Measurements from ENCODE around the gene PTPN2. TPM values are rescaled to one million over a fixed set of nuclear protein-coding genes. Genes with fewer than 3 reads are reported as not detected.
A peak's percentile ranks its signal among the peaks of the same experiment; 100 is the strongest.

The PTPN2 gene
- 47.9 and 50.1 TPM in 2 replicates for total RNA-seq

DNA sequence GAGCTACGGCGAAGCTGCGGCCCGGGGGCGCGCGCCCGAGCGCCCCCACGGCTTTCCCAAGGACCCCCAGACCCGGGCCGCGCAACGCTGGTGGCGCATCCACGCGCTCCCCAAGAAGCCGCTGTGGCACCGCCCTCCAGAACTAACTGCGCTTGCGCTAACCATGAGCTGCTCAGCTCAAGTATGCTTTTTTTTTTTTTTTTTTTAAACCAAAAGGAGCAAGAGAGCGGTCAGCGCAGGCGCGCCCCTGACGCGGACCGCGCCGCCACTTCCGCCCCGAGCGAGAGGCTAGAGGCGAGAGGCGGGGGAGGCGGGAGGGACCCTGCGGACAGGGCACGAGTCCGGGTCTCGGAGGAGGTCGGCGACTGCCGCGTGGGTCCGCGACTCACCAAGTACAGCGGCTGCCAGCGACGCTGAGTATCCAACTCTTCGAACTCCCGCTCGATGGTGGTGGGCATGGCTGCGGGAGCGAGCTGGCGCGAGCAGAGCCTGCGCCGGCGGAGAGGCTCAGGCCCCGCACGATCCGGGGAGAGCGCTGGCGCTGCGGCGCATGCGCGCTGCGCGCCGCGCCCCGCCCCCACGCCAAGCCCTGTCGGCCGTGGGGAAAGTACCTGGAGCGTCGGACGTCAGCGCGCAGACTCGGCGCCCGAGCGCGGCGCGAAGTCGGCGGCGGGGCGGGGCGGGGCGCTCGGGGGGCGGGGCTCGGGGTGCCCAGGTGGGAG lies at the start of gene PTPN2:
Gene PTPN2 (minus strand): TSS at position 554 of the 722 bp plus-strand sequence. CDS start 96 bp downstream, at position 458.
- no peaks in the 10 kb centered on the region for H3K27me3 ChIP-seq (ENCODE audit: control insufficient read depth, insufficient read depth, low read length)
- FAIRE-seq: no peak
- TF ChIP-seq, protein P1, sequence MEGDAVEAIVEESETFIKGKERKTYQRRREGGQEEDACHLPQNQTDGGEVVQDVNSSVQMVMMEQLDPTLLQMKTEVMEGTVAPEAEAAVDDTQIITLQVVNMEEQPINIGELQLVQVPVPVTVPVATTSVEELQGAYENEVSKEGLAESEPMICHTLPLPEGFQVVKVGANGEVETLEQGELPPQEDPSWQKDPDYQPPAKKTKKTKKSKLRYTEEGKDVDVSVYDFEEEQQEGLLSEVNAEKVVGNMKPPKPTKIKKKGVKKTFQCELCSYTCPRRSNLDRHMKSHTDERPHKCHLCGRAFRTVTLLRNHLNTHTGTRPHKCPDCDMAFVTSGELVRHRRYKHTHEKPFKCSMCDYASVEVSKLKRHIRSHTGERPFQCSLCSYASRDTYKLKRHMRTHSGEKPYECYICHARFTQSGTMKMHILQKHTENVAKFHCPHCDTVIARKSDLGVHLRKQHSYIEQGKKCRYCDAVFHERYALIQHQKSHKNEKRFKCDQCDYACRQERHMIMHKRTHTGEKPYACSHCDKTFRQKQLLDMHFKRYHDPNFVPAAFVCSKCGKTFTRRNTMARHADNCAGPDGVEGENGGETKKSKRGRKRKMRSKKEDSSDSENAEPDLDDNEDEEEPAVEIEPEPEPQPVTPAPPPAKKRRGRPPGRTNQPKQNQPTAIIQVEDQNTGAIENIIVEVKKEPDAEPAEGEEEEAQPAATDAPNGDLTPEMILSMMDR (IDR thresholded peaks at IDR 0.05; ENCODE audit: insufficient read depth, low read length, severe bottlenecking): no peak
- H3K36me3 ChIP-seq (ENCODE audit: control insufficient read depth, insufficient read depth, low read length): no peaks in the 10 kb centered on the region
- DNase-seq (ENCODE audit: low read depth): peak; percentile 88
- peak within 1 kb of the TSS; percentile 87 for H3K4me3 ChIP-seq (ENCODE audit: low read depth, low read length)

DNA sequence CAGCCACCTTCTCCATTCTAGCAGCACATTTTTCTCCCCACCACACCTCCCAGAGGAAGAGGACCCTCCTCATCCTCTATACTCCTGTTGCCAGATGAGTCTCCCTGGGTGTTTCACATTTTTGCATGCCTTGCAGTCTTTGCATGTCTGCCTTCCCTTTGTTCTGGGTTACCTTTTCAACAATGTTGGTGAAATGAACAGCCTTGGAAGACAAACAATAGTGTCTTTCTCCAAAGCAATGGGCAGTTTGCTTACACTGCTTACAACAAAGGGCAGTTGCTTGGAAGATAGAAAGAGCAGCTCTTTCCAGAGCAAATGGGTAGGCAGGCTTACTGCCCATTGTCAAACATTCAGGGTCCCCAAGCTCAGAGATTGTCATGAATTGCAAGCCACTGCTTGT lies 49.3 kb upstream of the PTPN2 start:
- H3K4me3 ChIP-seq (ENCODE audit: low read depth, low read length): no peak overlapping the region

DNA sequence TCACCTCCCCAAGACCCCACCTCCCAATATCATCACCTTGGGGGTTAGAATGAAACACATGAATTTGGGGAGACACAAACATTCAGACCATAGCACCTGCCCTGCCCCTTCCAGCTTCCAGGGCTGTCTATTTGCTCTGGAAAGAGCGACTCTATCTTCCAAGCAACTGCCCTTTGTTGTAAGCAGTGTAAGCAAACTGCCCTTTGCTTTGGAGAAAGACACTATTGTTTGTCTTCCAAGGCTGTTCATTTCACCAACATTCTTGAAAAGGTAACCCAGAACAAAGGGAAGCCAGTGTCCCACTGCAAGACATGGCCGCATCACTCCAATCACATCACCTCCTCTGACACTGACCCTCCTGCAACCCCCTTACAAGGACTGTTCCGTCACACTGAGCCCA lies 46.9 kb upstream of the PTPN2 start:
- Histone ChIP-seq H3K36me3 (ENCODE audit: control insufficient read depth, insufficient read depth, low read length) (no peaks in the 10 kb centered on the region), H3K4me3 (ENCODE audit: low read depth, low read length) (no peak overlapping the region), H3K27me3 (ENCODE audit: control insufficient read depth, insufficient read depth, low read length) (no peaks in the 10 kb centered on the region)
- TF ChIP-seq, protein P1 (IDR thresholded peaks at IDR 0.05; ENCODE audit: insufficient read depth, low read length, severe bottlenecking): no peak
- no peak for FAIRE-seq
- DNase-seq (ENCODE audit: low read depth): no peak

More for the DNA sequence above, 49.3 kb upstream of the PTPN2 start:
- no peak for DNase-seq (ENCODE audit: low read depth)
- TF ChIP-seq, protein P1 (IDR thresholded peaks at IDR 0.05; ENCODE audit: insufficient read depth, low read length, severe bottlenecking): no peak
- peak; percentile 96 for FAIRE-seq
- Histone ChIP-seq H3K36me3 (ENCODE audit: control insufficient read depth, insufficient read depth, low read length) (no peaks in the 10 kb centered on the region), H3K27me3 (ENCODE audit: control insufficient read depth, insufficient read depth, low read length) (no peaks in the 10 kb centered on the region)

DNA sequence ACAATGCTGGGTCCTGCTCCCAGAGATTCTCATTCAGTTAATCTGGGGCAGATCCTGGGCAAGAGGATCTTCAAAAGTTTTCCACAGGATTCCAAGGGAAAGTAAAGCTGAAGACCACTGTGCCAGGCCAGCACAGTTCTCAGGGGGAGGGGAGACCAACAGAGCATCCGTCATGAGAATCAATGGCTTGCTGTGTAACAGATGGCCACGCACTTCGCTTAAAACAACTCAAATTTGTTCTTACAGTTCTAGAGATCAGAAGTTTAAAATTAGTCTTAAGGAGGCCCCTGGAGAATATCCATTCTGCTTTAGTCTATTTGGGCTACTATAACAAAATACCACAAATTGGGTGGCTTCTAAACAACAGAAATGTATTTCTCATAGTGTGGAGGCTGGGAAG lies 46.3 kb upstream of the PTPN2 start:
- DNase-seq (ENCODE audit: low read depth) (no peak), FAIRE-seq (no peak)
- no peaks in the 10 kb centered on the region for H3K36me3 ChIP-seq (ENCODE audit: control insufficient read depth, insufficient read depth, low read length)
- H3K27me3 ChIP-seq (ENCODE audit: control insufficient read depth, insufficient read depth, low read length): no peaks in the 10 kb centered on the region
- H3K4me3 ChIP-seq (ENCODE audit: low read depth, low read length): no peak overlapping the region
- TF ChIP-seq, protein P1 (IDR thresholded peaks at IDR 0.05; ENCODE audit: insufficient read depth, low read length, severe bottlenecking): no peak

DNA sequence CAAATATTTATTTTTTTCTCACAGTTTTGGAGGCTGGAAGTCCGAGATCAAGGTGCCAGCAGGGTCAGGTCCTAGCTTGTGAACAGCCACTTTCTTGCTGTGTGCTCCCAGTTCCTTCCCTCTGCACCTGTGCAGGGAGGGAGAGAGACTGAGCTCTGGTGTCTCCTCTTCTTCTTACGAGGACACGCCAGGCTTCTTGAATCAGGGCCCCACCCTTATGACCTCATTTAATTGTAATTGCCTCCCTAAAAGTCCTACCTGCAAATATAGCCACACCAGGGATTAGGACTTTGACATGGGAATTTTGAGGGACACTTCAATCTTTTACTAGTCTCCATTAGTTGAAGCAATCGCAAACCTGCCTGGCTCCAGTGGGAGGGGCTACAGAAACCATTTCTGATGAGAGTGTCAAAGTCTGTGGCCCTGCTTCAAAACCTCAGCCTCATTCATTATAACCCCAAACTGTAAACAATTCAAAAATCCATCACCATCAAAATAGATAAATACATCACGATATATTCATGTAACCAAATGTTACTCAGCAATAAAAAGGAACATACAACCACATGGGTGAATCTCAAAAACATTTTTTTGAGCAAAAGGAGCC lies 45.5 kb upstream of the PTPN2 start:
- no peak for DNase-seq (ENCODE audit: low read depth)
- no peaks in the 10 kb centered on the region for H3K27me3 ChIP-seq (ENCODE audit: control insufficient read depth, insufficient read depth, low read length)
- TF ChIP-seq, protein P1 (IDR thresholded peaks at IDR 0.05; ENCODE audit: insufficient read depth, low read length, severe bottlenecking): no peak
- no peak for FAIRE-seq
- H3K36me3 ChIP-seq (ENCODE audit: control insufficient read depth, insufficient read depth, low read length): no peaks in the 10 kb centered on the region
- no peak overlapping the region for H3K4me3 ChIP-seq (ENCODE audit: low read depth, low read length)

Data from bronchial epithelial cell (primary cell).